ENCODE measurements around the gene CYB561D2.
A peak's percentile ranks its signal among the peaks of the same experiment; 100 is the strongest.

Gene CYB561D2

GRCh38 chr3:50340448-50341329 is 10.0 kb upstream of the CYB561D2 start, which contains the start of gene RASSF1:
Gene RASSF1 (minus strand): TSS chr3:50340836. CDS start chr3:50340805, 31 bp downstream.
- peak in 2 of 56 donors; percentile 17 to 21 for DNase-seq

GRCh38 chr3:50341537-50341936 is 9.1 kb upstream of the CYB561D2 start:
- no peak for DNase-seq

- no peak for DNase-seq
These were observed 8.5 kb upstream of the CYB561D2 start for GRCh38 chr3:50341996-50342650.

- DNase-seq, result no peak
These were observed 7.6 kb upstream of the CYB561D2 start for GRCh38 chr3:50342813-50343633.

- DNase-seq, result no peak
These were observed 5.7 kb upstream of the CYB561D2 start for GRCh38 chr3:50345008-50345407.

GRCh38 chr3:50345586-50346234 is 5.0 kb upstream of the CYB561D2 start, which contains the start of gene ZMYND10:
Gene ZMYND10 (minus strand): TSS chr3:50345732. CDS start chr3:50345579, 153 bp downstream.
- peak in 34 of 56 donors; percentile 5 to 74 (median 33) for DNase-seq

DNA sequence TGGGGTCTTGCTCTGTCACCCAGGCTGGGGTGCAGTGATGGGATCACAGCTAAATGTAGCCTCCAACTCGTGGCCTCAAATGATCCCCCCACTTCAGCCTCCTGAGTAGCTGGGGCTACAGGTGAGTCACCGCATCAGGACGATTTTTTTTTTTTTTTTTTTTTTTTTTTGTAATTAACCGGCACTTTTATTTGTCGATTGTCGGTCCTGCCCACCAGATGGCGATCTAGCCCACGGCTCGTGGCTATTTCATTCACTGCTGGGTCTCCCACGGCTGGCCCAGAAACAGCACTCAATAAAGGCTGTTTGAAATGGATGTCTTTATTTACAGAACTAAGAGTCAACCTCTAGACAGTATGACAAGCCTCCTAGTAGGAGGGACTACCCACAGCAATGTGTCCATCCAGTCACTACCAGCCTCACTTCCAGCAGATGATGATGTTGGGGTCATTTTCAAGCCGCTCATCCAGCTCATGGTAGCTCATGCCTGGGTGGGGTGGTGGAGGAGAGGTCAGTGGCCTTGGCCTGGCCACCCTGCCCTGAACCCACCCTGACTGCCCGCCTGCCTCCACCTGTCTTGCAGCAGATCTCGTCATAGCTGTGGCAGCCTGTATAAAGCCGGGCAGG is 3.4 kb upstream of the CYB561D2 start:
- DNase-seq, result peak in 38 of 56 donors; percentile 13 to 78 (median 36)

- peak in 1 of 56 donors; percentile 49 for DNase-seq
These were observed 492 bp upstream of the CYB561D2 start for GRCh38 chr3:50350213-50350526.

- DNase-seq, result no peak
These were observed 648 bp downstream of the CYB561D2 start for GRCh38 chr3:50351323-50351697.

DNA sequence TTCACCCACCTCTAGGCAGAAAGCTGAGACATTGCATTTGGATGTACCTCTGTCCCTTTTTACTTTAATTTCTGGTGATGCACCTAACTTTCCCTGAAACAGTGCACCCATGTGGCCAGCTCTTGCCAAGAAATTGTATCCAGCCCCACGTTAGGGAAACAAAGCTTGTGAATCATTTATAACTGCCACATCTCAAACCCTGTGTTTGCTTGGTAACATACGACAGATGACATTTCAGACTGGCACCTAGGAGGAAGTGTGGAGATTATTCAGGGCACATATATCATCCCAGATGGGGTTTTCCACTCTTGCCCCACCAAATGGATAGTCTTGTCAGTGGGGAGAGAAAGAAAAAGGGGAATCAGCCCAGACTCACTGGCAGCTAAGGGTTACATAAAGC is 2.1 kb downstream of the CYB561D2 start:
- DNase-seq, result no peak

DNA sequence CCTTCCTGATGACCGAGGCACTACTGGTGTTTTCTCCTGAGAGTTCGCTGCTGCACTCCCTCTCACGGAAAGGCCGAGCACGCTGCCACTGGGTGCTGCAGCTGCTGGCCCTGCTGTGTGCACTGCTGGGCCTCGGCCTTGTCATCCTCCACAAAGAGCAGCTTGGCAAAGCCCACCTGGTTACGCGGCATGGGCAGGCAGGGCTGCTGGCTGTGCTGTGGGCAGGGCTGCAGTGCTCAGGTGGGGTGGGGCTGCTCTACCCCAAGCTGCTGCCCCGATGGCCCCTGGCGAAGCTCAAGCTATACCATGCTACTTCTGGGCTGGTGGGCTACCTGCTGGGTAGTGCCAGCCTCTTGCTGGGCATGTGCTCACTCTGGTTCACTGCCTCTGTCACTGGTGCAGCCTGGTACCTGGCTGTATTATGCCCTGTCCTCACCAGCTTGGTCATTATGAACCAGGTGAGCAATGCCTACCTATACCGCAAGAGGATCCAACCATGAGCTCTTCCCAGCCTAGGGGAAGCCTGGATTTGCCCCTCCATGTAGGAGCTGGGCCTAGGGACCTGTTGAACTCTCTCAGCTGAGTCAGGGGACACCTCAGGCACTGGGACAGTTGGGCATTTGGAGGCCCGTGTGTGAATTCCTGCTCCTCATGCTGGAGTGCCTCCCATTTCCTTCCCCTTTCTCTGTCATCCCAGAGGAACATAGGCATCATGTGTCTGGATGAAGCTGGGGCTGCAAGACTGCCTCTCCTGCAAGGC is 2.8 kb downstream of the CYB561D2 start:
- DNase-seq, result no peak

DNA sequence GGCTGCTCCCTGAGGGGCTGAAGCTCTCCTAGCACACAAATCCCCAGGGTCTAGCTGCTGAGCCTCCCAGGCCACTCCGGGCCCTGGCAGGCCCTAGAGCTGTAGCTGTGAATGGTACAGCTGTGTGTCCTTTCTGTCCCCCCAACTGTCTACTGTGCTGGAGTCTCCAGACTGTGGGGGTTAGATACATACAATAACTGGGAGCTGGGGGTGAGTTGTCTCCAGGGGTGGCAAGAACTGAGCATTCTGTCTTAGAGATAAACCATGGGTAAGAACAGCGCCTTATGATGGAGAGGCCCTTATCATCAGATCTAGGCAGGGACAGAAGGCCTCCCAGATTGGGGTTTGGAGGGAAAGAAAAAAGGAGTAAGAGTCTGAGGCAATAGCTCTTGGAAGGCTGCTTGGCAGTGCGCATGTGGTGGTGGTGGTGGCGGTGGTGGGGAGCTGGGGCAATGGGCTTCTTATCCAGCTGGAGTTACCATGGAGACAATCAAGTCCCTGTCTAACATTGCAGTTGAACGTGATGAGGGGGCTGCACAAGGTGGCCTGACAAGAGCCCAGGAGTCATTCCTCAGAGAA is 3.6 kb downstream of the CYB561D2 start:
- DNase-seq, result no peak

- DNase-seq, result no peak
These were observed 4.2 kb downstream of the CYB561D2 start for GRCh38 chr3:50354850-50355249.

GRCh38 chr3:50355829-50356552 is 5.3 kb downstream of the CYB561D2 start:
- DNase-seq, result no peak

- no peak for DNase-seq
These were observed 5.9 kb downstream of the CYB561D2 start for GRCh38 chr3:50356553-50356952.

DNA sequence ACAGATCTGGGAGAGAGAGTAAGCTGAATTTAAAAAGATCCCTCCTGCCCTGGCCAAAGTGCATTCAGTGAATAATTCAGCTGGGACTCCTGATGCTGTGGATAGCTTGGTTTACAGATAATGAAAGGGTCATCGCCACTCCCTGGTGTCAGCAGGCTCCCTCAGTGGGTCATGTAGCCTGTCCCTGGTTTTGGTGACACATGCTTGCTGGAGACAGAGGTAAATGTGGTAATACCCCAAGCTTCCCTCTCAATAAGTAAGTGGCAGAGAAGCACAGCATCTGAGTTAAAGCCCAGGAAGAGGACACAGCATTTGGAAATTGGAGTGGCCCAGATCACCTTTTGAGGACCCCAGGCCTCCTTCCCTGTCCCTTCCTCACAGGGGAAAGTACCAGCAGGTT is 6.8 kb downstream of the CYB561D2 start:
- DNase-seq, result no peak

DNA sequence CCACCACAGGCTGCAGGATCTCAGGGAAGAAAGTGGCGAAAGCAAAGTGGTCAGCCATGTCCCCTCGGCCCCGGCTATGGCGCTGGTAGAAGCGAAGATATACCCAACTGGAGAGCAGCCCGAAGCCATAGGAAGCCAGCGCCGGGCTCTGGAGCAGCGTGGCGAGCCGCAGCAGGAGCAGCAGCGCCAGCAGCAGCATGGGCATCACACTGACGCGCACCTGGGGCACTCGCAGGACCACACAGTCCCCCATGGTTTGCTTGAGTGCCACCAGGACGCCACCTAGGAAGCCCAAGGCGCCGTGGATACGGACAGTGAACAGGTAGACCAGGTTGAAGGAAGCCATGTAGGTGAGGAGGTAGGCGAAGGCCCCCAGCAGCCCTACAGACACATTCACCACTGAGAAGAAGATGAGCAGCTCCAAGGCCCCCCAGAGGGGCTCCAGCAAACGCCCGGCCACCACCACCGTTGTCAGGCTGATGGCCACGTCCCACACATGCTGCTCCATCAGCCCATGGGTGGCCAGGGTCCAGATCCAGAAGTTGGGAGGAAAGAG is 7.8 kb downstream of the CYB561D2 start:
- DNase-seq, result no peak

Measured in nucleus accumbens (tissue), 56 donors.